PC-9 (cell line): Measurements from ENCODE around the gene PMIS2.

Experiments used
- EZH2 ChIP-seq: fragments of 200-600 bp; sonication (generic); IDR thresholded peaks from 2 replicates; pipeline ENCODE4 v1.8.0; 2017; ENCODE audit warnings: antibody characterized with exemption, low read depth
- TF ChIP-seq, protein P1 (sequence below): fragments of 200-600 bp; sonication (generic); conservative IDR thresholded peaks from 2 replicates; pipeline ENCODE4 v1.6.1; 2017; ENCODE audit warnings: mixed run types, antibody characterized with exemption, mild to moderate bottlenecking, moderate library complexity

DNA sequence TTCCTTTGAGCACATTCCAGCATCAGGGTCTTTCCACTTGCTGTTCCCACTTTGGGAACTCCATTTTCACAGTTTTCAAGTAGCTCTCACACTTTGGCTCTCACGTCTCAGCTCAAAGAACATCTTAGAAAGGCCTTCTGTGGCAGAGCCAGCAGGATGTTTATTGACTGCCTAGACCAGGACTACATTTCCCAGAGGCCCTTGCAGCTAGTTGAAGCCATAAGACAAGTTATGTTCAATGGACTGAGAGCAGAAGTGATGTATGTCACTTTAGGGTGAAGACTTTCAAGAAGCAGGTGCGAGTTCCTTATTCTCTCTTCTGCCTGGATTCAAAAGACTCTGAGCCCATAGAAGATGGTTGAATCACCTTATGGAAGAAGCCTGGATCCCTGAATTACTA, 22.3 kb downstream of the PMIS2 start:
- TF ChIP-seq, protein P1, sequence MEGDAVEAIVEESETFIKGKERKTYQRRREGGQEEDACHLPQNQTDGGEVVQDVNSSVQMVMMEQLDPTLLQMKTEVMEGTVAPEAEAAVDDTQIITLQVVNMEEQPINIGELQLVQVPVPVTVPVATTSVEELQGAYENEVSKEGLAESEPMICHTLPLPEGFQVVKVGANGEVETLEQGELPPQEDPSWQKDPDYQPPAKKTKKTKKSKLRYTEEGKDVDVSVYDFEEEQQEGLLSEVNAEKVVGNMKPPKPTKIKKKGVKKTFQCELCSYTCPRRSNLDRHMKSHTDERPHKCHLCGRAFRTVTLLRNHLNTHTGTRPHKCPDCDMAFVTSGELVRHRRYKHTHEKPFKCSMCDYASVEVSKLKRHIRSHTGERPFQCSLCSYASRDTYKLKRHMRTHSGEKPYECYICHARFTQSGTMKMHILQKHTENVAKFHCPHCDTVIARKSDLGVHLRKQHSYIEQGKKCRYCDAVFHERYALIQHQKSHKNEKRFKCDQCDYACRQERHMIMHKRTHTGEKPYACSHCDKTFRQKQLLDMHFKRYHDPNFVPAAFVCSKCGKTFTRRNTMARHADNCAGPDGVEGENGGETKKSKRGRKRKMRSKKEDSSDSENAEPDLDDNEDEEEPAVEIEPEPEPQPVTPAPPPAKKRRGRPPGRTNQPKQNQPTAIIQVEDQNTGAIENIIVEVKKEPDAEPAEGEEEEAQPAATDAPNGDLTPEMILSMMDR: no peak
- TF ChIP-seq EZH2: no peak
